Activated CD8-positive, alpha-beta memory T cell treated with anti-CD3 and anti-CD28 coated beads for 1 hour (primary cell): ENCODE results near the gene ABCA9.
"Not testable (repeated sequence)": the region's sequence is repeated elsewhere in the genome, so short reads cannot be mapped to it uniquely, and the experiment has no call there.

Experiments
- DNase-seq, 2 donors: peaks; one replicate each; pipeline ENCODE4 v3.0.0-alpha.2; 2020; ENCODE audit warnings: low read depth in 1 of 2; ENCODE audit errors: extremely low read depth in 1 of 2

Gene ABCA9

GRCh38 chr17:69044371-69044770 is 16.4 kb downstream of the ABCA9 start:
- DNase-seq = no peak

- DNase-seq = no peak
These were observed 17.5 kb downstream of the ABCA9 start for GRCh38 chr17:69043098-69043734.

- DNase-seq = no peak
These were observed 18.4 kb downstream of the ABCA9 start for GRCh38 chr17:69042308-69042707.

GRCh38 chr17:69031839-69032238 is 28.9 kb downstream of the ABCA9 start:
- no peak for DNase-seq

- DNase-seq = no peak
These were observed 30.6 kb downstream of the ABCA9 start for GRCh38 chr17:69030169-69030568.

GRCh38 chr17:69018687-69019086 is 42.0 kb downstream of the ABCA9 start:
- DNase-seq = no peak

- DNase-seq = no peak
These were observed 42.6 kb downstream of the ABCA9 start for GRCh38 chr17:69018022-69018615.

GRCh38 chr17:69015631-69016030 is 45.1 kb downstream of the ABCA9 start:
- DNase-seq = no peak

- DNase-seq = no peak
These were observed 47.6 kb downstream of the ABCA9 start for GRCh38 chr17:69012895-69013805.

GRCh38 chr17:69009930-69010329 is 50.8 kb downstream of the ABCA9 start:
- no peak for DNase-seq

- DNase-seq = not testable (repeated sequence)
These were observed 56.0 kb downstream of the ABCA9 start for GRCh38 chr17:69004759-69005158.

- not testable (repeated sequence) for DNase-seq
These were observed 61.0 kb downstream of the ABCA9 start for GRCh38 chr17:68999743-69000142.

- DNase-seq = no peak
These were observed 67.6 kb downstream of the ABCA9 start for GRCh38 chr17:68993112-68993511.

GRCh38 chr17:68987966-68988365 is 72.8 kb downstream of the ABCA9 start:
- DNase-seq = no peak

- no peak for DNase-seq
These were observed 79.4 kb downstream of the ABCA9 start for GRCh38 chr17:68981288-68981687.

- no peak for DNase-seq
These were observed 87.5 kb downstream of the ABCA9 start for GRCh38 chr17:68973098-68973846.

- no peak for DNase-seq
These were observed 88.5 kb downstream of the ABCA9 start for GRCh38 chr17:68972119-68972704.

- no peak for DNase-seq
These were observed 91.6 kb downstream of the ABCA9 start for GRCh38 chr17:68969101-68969500.

GRCh38 chr17:68963958-68964357 is 96.8 kb downstream of the ABCA9 start:
- DNase-seq = no peak

GRCh38 chr17:68961214-68961882 is 99.4 kb downstream of the ABCA9 start:
- DNase-seq = no peak
